ENCODE results near the gene SPNS2. TPM values are rescaled to one million over a fixed set of nuclear protein-coding genes. Genes with fewer than 3 reads are reported as not detected.

SPNS2 gene
- polyA plus RNA-seq, 1 donor (not counting 4 experiments of a cell fraction or from before 2014, with no cell fraction given): 0.10 TPM

GRCh38 chr17:4519361-4519788 lies 20.7 kb downstream of the SPNS2 start:
- dilution Hi-C loops (cut with MboI; ENCODE audit: extremely low pct_ligation_motif_present, low sequenced_read_pairs): no loop called here
- no peak for FAIRE-seq

DNA sequence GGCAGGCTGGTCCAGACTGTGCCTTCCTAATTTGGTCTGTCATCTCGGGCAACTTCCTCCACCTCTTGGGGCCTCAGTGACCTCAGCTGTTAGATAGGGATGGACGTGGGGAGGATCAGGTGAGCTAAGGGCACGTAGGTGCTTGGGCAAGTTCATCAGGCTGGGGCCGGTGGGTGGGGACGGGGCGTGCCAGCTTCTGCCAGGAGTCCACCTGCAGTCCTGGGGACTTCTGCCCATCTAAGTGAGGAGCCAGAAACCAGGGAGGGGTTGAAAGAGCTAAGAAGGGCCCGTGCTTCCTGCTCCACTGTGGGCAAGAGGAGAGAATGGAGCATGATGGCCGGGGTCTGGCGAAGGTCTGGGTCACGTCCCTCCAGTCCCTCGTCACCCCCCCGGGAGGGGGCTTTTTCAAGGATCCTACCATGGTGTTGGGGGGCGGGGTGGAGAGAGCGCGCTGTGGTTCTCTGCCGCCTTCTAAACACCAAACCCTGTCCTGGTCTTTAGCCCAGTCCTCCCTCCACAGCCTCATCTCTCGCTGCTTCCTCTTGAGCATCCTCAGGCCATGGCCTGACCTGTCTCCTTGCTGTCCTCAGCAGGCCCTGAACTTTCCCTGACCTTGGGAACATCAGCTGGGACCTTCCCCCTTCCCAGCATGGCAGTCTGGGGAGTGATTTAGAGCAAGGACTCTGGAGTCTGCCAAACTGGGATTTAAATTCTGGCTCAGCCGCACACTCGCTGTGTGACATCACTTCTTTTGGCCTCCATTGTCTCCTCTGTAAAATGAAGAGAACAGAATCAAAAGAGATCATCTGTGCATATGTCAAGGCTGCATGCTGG lies 21.6 kb downstream of the SPNS2 start:
- Histone ChIP-seq H4K20me1 (ENCODE audit: control insufficient read depth, extremely low read depth, insufficient read depth, low read length) (no peaks in the 10 kb centered on the region), H3K36me3 (ENCODE audit: control insufficient read depth in 2 of 2, extremely low read depth in 1 of 2, insufficient read depth in 2 of 2, low read length in 2 of 2) (no peaks in the 10 kb centered on the region), H3K27me3 (ENCODE audit: control insufficient read depth, extremely low read depth, insufficient read depth, low read length) (peaks cover 4% of the 10 kb centered on the region), H2AFZ (ENCODE audit: control insufficient read depth, low read length) (no peak overlapping the region), H3K4me2 (ENCODE audit: control insufficient read depth, extremely low read depth, insufficient read depth, low read depth, low read length) (no peak overlapping the region), H3K9ac (ENCODE audit: control insufficient read depth, extremely low read depth, insufficient read depth, low read length) (no peak overlapping the region), H3K4me3 (ENCODE audit: control insufficient read depth in 2 of 3, extremely low read depth in 1 of 3, insufficient read depth in 2 of 3, low read depth in 1 of 3, low read length in 3 of 3) (no peak overlapping the region), H3K27ac (ENCODE audit: control insufficient read depth, insufficient read depth, low read length) (no peak overlapping the region), H3K79me2 (ENCODE audit: control insufficient read depth, insufficient read depth, low read length) (no peaks in the 10 kb centered on the region), H3K4me1 (ENCODE audit: control insufficient read depth, extremely low read depth, insufficient read depth, low read length) (peaks cover 12% of the 10 kb centered on the region), H3K9me1 (ENCODE audit: control insufficient read depth, extremely low read depth, insufficient read depth, low read length) (no peaks in the 10 kb centered on the region), H3K9me3 (ENCODE audit: control insufficient read depth, low read depth, low read length) (no peaks in the 10 kb centered on the region)
- FAIRE-seq (no peak), DNase-seq (ENCODE audit: low read depth, low spot score) (no peak)
- dilution Hi-C loops (cut with MboI; ENCODE audit: extremely low pct_ligation_motif_present, low sequenced_read_pairs): no loop called here
- TF ChIP-seq EZH2 (IDR thresholded peaks at IDR 0.05; ENCODE audit: low read length): no peak
- TF ChIP-seq, protein P1, sequence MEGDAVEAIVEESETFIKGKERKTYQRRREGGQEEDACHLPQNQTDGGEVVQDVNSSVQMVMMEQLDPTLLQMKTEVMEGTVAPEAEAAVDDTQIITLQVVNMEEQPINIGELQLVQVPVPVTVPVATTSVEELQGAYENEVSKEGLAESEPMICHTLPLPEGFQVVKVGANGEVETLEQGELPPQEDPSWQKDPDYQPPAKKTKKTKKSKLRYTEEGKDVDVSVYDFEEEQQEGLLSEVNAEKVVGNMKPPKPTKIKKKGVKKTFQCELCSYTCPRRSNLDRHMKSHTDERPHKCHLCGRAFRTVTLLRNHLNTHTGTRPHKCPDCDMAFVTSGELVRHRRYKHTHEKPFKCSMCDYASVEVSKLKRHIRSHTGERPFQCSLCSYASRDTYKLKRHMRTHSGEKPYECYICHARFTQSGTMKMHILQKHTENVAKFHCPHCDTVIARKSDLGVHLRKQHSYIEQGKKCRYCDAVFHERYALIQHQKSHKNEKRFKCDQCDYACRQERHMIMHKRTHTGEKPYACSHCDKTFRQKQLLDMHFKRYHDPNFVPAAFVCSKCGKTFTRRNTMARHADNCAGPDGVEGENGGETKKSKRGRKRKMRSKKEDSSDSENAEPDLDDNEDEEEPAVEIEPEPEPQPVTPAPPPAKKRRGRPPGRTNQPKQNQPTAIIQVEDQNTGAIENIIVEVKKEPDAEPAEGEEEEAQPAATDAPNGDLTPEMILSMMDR (optimal IDR thresholded peaks at IDR 0.05 in 1 of 3, IDR thresholded peaks at IDR 0.05 in 1 of 3, conservative IDR thresholded peaks at IDR 0.05 in 1 of 3; ENCODE audit: extremely low read depth in 1 of 3, insufficient read depth in 2 of 3, low read length in 3 of 3): no peak

More at GRCh38 chr17:4519361-4519788, 20.7 kb downstream of the SPNS2 start:
- no peak overlapping the region for H3K9ac ChIP-seq (ENCODE audit: control insufficient read depth, extremely low read depth, insufficient read depth, low read length)
- H3K9me1 ChIP-seq (ENCODE audit: control insufficient read depth, extremely low read depth, insufficient read depth, low read length): no peaks in the 10 kb centered on the region
- no peaks in the 10 kb centered on the region for H3K9me3 ChIP-seq (ENCODE audit: control insufficient read depth, low read depth, low read length)
- no peaks in the 10 kb centered on the region for H3K36me3 ChIP-seq (ENCODE audit: control insufficient read depth in 2 of 2, extremely low read depth in 1 of 2, insufficient read depth in 2 of 2, low read length in 2 of 2)
- no peaks in the 10 kb centered on the region for H3K79me2 ChIP-seq (ENCODE audit: control insufficient read depth, insufficient read depth, low read length)
- no peak for DNase-seq (ENCODE audit: low read depth, low spot score)
- peaks cover 12% of the 10 kb centered on the region for H3K4me1 ChIP-seq (ENCODE audit: control insufficient read depth, extremely low read depth, insufficient read depth, low read length)
- no peak overlapping the region for H3K4me3 ChIP-seq (ENCODE audit: control insufficient read depth in 2 of 3, extremely low read depth in 1 of 3, insufficient read depth in 2 of 3, low read depth in 1 of 3, low read length in 3 of 3)
- H2AFZ ChIP-seq (ENCODE audit: control insufficient read depth, low read length): no peak overlapping the region
- H3K27me3 ChIP-seq (ENCODE audit: control insufficient read depth, extremely low read depth, insufficient read depth, low read length): peaks cover 4% of the 10 kb centered on the region
- TF ChIP-seq EZH2 (IDR thresholded peaks at IDR 0.05; ENCODE audit: low read length): no peak
- TF ChIP-seq, protein P1 (optimal IDR thresholded peaks at IDR 0.05 in 1 of 3, IDR thresholded peaks at IDR 0.05 in 1 of 3, conservative IDR thresholded peaks at IDR 0.05 in 1 of 3; ENCODE audit: extremely low read depth in 1 of 3, insufficient read depth in 2 of 3, low read length in 3 of 3): no peak
- no peak overlapping the region for H3K4me2 ChIP-seq (ENCODE audit: control insufficient read depth, extremely low read depth, insufficient read depth, low read depth, low read length)
- H3K27ac ChIP-seq (ENCODE audit: control insufficient read depth, insufficient read depth, low read length): no peak overlapping the region
- H4K20me1 ChIP-seq (ENCODE audit: control insufficient read depth, extremely low read depth, insufficient read depth, low read length): no peaks in the 10 kb centered on the region
